MCF 10A (cell line): ENCODE measurements around the gene ARID5B. TPM values are rescaled to one million over a fixed set of nuclear protein-coding genes. Genes with fewer than 3 reads are reported as not detected.

Experiments used
- BruUV-seq: library from RNA; stranded (reverse); fragments of 400-500 nt; replicated peaks from 2 replicates; lab custom pipeline; 2021; lab: Mats Ljungman, UMichigan
- CTCF ChIA-PET: fragments of 300-600 bp; sonication (Branson Sonifier 250); formaldehyde crosslinking; extraction: SDS; loops from one replicate; lab custom pipeline; 2021; ENCODE audit warnings: antibody characterized with exemption, inconsistent platforms; lab: Yijun Ruan, JAX
- POLR2A ChIA-PET: fragments of 300-600, 350-650 bp; sonication (Branson Sonifier 250); formaldehyde crosslinking; extraction: SDS; loops from one replicate; lab custom pipeline; 2020; ENCODE audit warnings: antibody characterized with exemption, inconsistent platforms; lab: Yijun Ruan, JAX
- DNase-seq: peaks from one replicate; pipeline ENCODE4 v3.0.0-alpha.2; 2018; ENCODE audit not compliant: unreplicated experiment
- H3K27ac Mint-ChIP-seq: one replicate; pipeline ENCODE4 v1.8.0; 2022; ENCODE audit warnings: mild to moderate bottlenecking, low read depth, mixed read lengths; ENCODE audit not compliant: unreplicated experiment
- H3K27me3 Mint-ChIP-seq: one replicate; pipeline ENCODE4 v1.8.0; 2022; ENCODE audit warnings: mixed read lengths; ENCODE audit not compliant: insufficient read depth, unreplicated experiment
- H3K36me3 Mint-ChIP-seq: one replicate; pipeline ENCODE4 v1.8.0; 2022; ENCODE audit warnings: mild to moderate bottlenecking, moderate library complexity, mixed read lengths; ENCODE audit not compliant: insufficient read depth, unreplicated experiment
- H3K4me1 Mint-ChIP-seq: one replicate; pipeline ENCODE4 v1.8.0; 2022; ENCODE audit warnings: mixed read lengths; ENCODE audit not compliant: insufficient read depth, unreplicated experiment
- H3K4me3 Mint-ChIP-seq: one replicate; pipeline ENCODE4 v1.8.0; 2022; ENCODE audit warnings: mild to moderate bottlenecking, moderate library complexity, mixed read lengths; ENCODE audit not compliant: unreplicated experiment
- H3K9me3 Mint-ChIP-seq: one replicate; pipeline ENCODE4 v1.8.0; 2022; ENCODE audit warnings: mixed read lengths; ENCODE audit not compliant: unreplicated experiment
- intact Hi-C: fragments of 100-400 bp; cut with micrococcal nuclease; formaldehyde crosslinking; loops from 2 replicates; pipeline ENCODE4 v1.14.1; 2022
- total RNA-seq: library from RNA; stranded (reverse); gene quantifications from 2 replicates; pipeline ENCODE4 v1.2.3, GENCODE V29; 2022
- TF ChIP-seq, protein P1 (sequence below): fragments of 200-600 bp; IDR thresholded peaks from one replicate; pipeline ENCODE4 v1.8.0; 2022; ENCODE audit warnings: antibody characterized with exemption, mild to moderate bottlenecking; ENCODE audit not compliant: unreplicated experiment

The ARID5B gene
- total RNA-seq, 1 experiment from 2014 or later: 12.2 TPM

DNA sequence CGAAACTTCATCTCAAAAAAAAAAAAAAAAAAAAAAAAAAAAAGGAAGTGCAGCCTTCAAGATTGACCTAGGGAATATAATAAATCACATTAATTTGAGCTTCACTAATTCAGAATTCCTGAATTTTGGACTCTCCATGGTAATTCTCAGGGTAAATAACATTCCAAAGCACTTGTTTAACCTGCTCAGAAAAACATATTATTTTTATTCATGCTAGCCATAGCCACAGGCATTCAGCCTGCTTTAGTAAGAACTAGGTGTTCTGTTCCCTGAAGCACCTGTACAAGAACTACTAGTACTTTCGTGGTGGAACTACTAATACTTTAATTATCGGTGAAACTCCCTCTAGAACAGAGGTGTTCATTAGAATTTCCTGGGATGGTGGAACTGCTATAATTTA lies 197.8 kb downstream of the ARID5B start:
- Mint-ChIP-seq H3K27me3 (no peaks in the 10 kb centered on the region), H3K36me3 (peaks cover 19% of the 10 kb centered on the region), H3K9me3 (peaks cover 7% of the 10 kb centered on the region), H3K4me3 (no peak overlapping the region), H3K27ac (no peak overlapping the region), H3K4me1 (peaks cover 41% of the 10 kb centered on the region)
- ChIA-PET POLR2A (no interaction called here), CTCF (interaction anchor here (0.6 kb wide), 1 partner anchor 1580 kb away, joined by 3 read pairs; no protein-coding TSS in a partner anchor)
- no peak for DNase-seq
- intact Hi-C loops: loop anchor here (5.0 kb wide), 2 partner anchors 143 to 197 kb away; partner anchors contain the start of gene ARID5B
- no TSS peak for BruUV-seq
- TF ChIP-seq, protein P1, sequence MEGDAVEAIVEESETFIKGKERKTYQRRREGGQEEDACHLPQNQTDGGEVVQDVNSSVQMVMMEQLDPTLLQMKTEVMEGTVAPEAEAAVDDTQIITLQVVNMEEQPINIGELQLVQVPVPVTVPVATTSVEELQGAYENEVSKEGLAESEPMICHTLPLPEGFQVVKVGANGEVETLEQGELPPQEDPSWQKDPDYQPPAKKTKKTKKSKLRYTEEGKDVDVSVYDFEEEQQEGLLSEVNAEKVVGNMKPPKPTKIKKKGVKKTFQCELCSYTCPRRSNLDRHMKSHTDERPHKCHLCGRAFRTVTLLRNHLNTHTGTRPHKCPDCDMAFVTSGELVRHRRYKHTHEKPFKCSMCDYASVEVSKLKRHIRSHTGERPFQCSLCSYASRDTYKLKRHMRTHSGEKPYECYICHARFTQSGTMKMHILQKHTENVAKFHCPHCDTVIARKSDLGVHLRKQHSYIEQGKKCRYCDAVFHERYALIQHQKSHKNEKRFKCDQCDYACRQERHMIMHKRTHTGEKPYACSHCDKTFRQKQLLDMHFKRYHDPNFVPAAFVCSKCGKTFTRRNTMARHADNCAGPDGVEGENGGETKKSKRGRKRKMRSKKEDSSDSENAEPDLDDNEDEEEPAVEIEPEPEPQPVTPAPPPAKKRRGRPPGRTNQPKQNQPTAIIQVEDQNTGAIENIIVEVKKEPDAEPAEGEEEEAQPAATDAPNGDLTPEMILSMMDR: no peak

DNA sequence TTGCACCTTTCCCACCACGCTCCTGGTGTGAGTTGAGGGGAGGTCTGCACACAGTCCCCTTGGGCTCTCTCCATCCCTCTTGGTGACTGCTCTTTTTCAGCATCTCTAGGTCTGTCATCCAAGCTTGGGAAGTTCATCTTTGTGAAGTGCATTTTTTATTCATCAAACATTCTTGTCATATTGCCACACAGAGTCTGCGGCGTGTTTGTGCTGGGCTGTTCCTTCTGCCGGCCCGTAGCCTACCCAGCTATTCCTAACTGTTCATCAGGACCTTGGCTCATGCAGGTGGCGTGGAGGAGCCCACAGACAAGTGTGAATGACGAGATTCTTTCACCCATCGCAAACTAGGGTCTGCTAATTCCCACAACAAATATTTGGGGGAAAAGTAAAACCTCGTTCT lies 202.4 kb downstream of the ARID5B start:
- no peaks in the 10 kb centered on the region for H3K27me3 Mint-ChIP-seq
- no peaks in the 10 kb centered on the region for H3K36me3 Mint-ChIP-seq
- no peak for DNase-seq
- no TSS peak for BruUV-seq
- TF ChIP-seq, protein P1: no peak
- no peaks in the 10 kb centered on the region for H3K9me3 Mint-ChIP-seq
- no peak overlapping the region for H3K27ac Mint-ChIP-seq
- POLR2A ChIA-PET: interaction anchor here (1.1 kb wide), 1 partner anchor 39 kb away, joined by 3 read pairs; no protein-coding TSS in a partner anchor
- intact Hi-C loops: no loop called here
- no peak overlapping the region for H3K4me3 Mint-ChIP-seq
- H3K4me1 Mint-ChIP-seq: peaks cover 2% of the 10 kb centered on the region
- CTCF ChIA-PET: interaction anchor here (0.8 kb wide), 1 partner anchor 53 kb away, joined by 3 read pairs; no protein-coding TSS in a partner anchor

DNA sequence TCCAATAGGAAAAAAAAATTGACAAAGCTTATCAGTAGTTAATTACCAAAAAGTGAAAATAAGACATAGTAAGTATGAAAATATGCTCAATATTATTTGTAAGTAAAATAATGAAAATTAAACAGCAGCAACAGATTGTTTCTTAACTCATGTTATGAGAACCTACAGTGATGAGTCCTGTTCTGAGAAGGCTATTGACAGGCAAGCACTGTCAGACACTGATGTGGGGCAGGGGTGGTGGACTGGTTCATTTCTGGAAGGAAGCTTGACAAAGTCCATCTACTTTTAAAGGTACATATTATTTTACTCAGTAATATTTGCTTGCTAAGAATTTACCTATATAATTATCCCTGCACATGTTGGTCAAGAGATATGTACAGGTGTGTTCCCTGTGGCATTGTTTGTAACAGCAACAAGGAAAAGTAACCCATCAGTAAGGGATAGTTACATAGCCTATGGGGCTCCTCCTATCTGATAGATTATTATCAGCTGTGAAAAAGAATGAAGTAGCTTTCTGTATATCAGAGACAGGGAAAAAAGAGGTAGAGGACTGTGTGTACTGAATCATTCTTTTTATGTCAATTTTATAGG lies 205.5 kb downstream of the ARID5B start:
- H3K27ac Mint-ChIP-seq: no peak overlapping the region
- H3K9me3 Mint-ChIP-seq: no peaks in the 10 kb centered on the region
- DNase-seq: no peak
- no TSS peak for BruUV-seq
- ChIA-PET CTCF (interaction anchor here (0.7 to 1.1 kb wide), 4 partner anchors 33 to 169 kb away, joined by 3 to 5 read pairs (median 4); no protein-coding TSS in a partner anchor), POLR2A (interaction anchor here (0.6 to 2.3 kb wide), 4 partner anchors 9 to 190 kb away, joined by 3 to 7 read pairs (median 4); no protein-coding TSS in a partner anchor)
- intact Hi-C loops: no loop called here
- TF ChIP-seq, protein P1: no peak
- H3K4me1 Mint-ChIP-seq: peaks cover 2% of the 10 kb centered on the region
- H3K4me3 Mint-ChIP-seq: no peak overlapping the region
- H3K27me3 Mint-ChIP-seq: no peaks in the 10 kb centered on the region
- H3K36me3 Mint-ChIP-seq: no peaks in the 10 kb centered on the region

DNA sequence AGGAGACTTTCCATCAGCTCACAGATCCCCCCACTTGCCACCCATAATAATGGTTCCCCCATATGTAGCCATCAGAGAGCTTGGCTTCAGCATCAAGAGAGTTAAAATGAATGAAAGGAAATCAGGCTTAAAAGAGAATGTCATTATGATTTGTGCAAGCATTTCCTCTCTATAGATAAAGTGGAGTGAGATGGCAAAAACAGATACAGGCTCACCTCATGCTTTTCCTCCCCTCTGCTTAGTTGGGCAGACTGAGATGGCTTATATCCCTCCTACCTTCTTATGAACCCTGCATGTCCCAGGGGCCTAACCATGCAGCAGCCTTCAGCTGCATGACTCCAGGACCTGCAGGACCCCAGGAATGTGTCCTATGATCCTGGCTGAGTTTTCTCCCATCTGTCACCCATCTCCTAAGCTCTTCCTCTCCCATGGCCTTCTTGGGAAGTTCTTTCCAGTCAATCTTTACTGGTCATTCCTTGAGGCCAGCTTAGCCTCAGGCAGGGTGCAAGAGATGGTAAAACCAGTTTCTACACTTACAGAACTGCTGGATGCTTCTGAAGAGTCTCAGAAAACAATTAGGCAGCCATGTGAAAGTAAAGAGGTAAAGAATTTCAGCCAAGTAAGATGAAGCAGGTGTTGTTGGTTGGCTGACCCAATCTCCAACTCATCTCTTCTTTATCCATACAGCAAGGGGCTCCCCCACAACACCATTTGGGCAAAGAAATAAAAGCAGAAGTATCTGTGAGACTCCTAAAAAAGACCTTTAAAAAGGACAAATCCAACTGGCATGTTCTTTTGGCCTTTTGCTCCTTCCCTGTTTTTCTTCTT lies 207.5 kb downstream of the ARID5B start:
- no peaks in the 10 kb centered on the region for H3K27me3 Mint-ChIP-seq
- H3K36me3 Mint-ChIP-seq: no peaks in the 10 kb centered on the region
- no peak overlapping the region for H3K4me3 Mint-ChIP-seq
- CTCF ChIA-PET: interaction anchor here (0.8 kb wide), 1 partner anchor 8 kb away, joined by 3 read pairs; no protein-coding TSS in a partner anchor
- H3K9me3 Mint-ChIP-seq: no peaks in the 10 kb centered on the region
- H3K4me1 Mint-ChIP-seq: peaks cover 7% of the 10 kb centered on the region
- intact Hi-C loops: no loop called here
- TF ChIP-seq, protein P1: no peak
- BruUV-seq: no TSS peak
- no peak overlapping the region for H3K27ac Mint-ChIP-seq
- POLR2A ChIA-PET: interaction anchor here (0.6 kb wide), 1 partner anchor 1157 kb away, joined by 3 read pairs; no protein-coding TSS in a partner anchor
- DNase-seq: no peak
